MCF 10A (cell line): ENCODE results near the gene RPTOR. TPM values are rescaled to one million over a fixed set of nuclear protein-coding genes. Genes with fewer than 3 reads are reported as not detected.

Source experiments
- BruUV-seq: library from RNA; stranded (reverse); fragments of 400-500 nt; replicated peaks from 2 replicates; lab custom pipeline; 2021; lab: Mats Ljungman, UMichigan
- CTCF ChIA-PET: fragments of 300-600 bp; sonication (Branson Sonifier 250); formaldehyde crosslinking; extraction: SDS; loops from one replicate; lab custom pipeline; 2021; ENCODE audit warnings: antibody characterized with exemption, inconsistent platforms; lab: Yijun Ruan, JAX
- POLR2A ChIA-PET: fragments of 300-600, 350-650 bp; sonication (Branson Sonifier 250); formaldehyde crosslinking; extraction: SDS; loops from one replicate; lab custom pipeline; 2020; ENCODE audit warnings: antibody characterized with exemption, inconsistent platforms; lab: Yijun Ruan, JAX
- DNase-seq: peaks from one replicate; pipeline ENCODE4 v3.0.0-alpha.2; 2018; ENCODE audit not compliant: unreplicated experiment
- H3K27ac Mint-ChIP-seq: one replicate; pipeline ENCODE4 v1.8.0; 2022; ENCODE audit warnings: mild to moderate bottlenecking, low read depth, mixed read lengths; ENCODE audit not compliant: unreplicated experiment
- H3K27me3 Mint-ChIP-seq: one replicate; pipeline ENCODE4 v1.8.0; 2022; ENCODE audit warnings: mixed read lengths; ENCODE audit not compliant: insufficient read depth, unreplicated experiment
- H3K36me3 Mint-ChIP-seq: one replicate; pipeline ENCODE4 v1.8.0; 2022; ENCODE audit warnings: mild to moderate bottlenecking, moderate library complexity, mixed read lengths; ENCODE audit not compliant: insufficient read depth, unreplicated experiment
- H3K4me1 Mint-ChIP-seq: one replicate; pipeline ENCODE4 v1.8.0; 2022; ENCODE audit warnings: mixed read lengths; ENCODE audit not compliant: insufficient read depth, unreplicated experiment
- H3K4me3 Mint-ChIP-seq: one replicate; pipeline ENCODE4 v1.8.0; 2022; ENCODE audit warnings: mild to moderate bottlenecking, moderate library complexity, mixed read lengths; ENCODE audit not compliant: unreplicated experiment
- H3K9me3 Mint-ChIP-seq: one replicate; pipeline ENCODE4 v1.8.0; 2022; ENCODE audit warnings: mixed read lengths; ENCODE audit not compliant: unreplicated experiment
- CTCF ChIP-seq: fragments of 200-600 bp; IDR thresholded peaks from one replicate; pipeline ENCODE4 v1.8.0; 2022; ENCODE audit warnings: antibody characterized with exemption, mild to moderate bottlenecking; ENCODE audit not compliant: unreplicated experiment
- intact Hi-C: fragments of 100-400 bp; cut with micrococcal nuclease; formaldehyde crosslinking; loops from 2 replicates; pipeline ENCODE4 v1.14.1; 2022
- total RNA-seq: library from RNA; stranded (reverse); gene quantifications from 2 replicates; pipeline ENCODE4 v1.2.3, GENCODE V29; 2022

Gene RPTOR
- total RNA-seq, 1 experiment from 2014 or later = 41.3 TPM

- no peaks in the 10 kb centered on the region for H3K27me3 Mint-ChIP-seq
- intact Hi-C loops = loop anchor here (1.0 to 2.0 kb wide), 2 partner anchors 28 to 103 kb away; no protein-coding TSS in a partner anchor
- H3K4me1 Mint-ChIP-seq = no peaks in the 10 kb centered on the region
- ChIA-PET CTCF (interaction anchor here (0.7 to 1.0 kb wide), 4 partner anchors 426 to 895 kb away, joined by 3 to 5 read pairs (median 3); partner anchors contain the start of gene RPTOR), POLR2A (interaction anchor here (0.7 to 1.4 kb wide), 3 partner anchors 58 to 531 kb away, joined by 3 to 4 read pairs (median 3); no protein-coding TSS in a partner anchor)
- no TSS peak for BruUV-seq
- no peak overlapping the region for H3K4me3 Mint-ChIP-seq
- DNase-seq = peak; percentile 36
- peaks cover 29% of the 10 kb centered on the region for H3K36me3 Mint-ChIP-seq
- no peak overlapping the region for H3K27ac Mint-ChIP-seq
- TF ChIP-seq CTCF = peak; percentile 9
- H3K9me3 Mint-ChIP-seq = no peaks in the 10 kb centered on the region
Measured at GRCh38 chr17:80970044-80970761, 425.6 kb downstream of the RPTOR start.

GRCh38 chr17:80970762-80971703 lies 426.4 kb downstream of the RPTOR start:
- POLR2A ChIA-PET = interaction anchor here (0.9 to 1.4 kb wide), 2 partner anchors 71 to 532 kb away, joined by 3 read pairs; no protein-coding TSS in a partner anchor

GRCh38 chr17:80971704-80972304 lies 427.2 kb downstream of the RPTOR start:
- POLR2A ChIA-PET = no interaction called here

More at GRCh38 chr17:80970762-80971703, 426.4 kb downstream of the RPTOR start:
- intact Hi-C loops = loop anchor here (1.0 to 2.0 kb wide), 2 partner anchors 29 to 104 kb away; no protein-coding TSS in a partner anchor
- no peak for DNase-seq
- no TSS peak for BruUV-seq
- H3K27ac Mint-ChIP-seq = no peak overlapping the region
- TF ChIP-seq CTCF = no peak
- no peaks in the 10 kb centered on the region for H3K27me3 Mint-ChIP-seq
- H3K9me3 Mint-ChIP-seq = no peaks in the 10 kb centered on the region
- no peaks in the 10 kb centered on the region for H3K4me1 Mint-ChIP-seq
- CTCF ChIA-PET = interaction anchor here (0.7 kb wide), 2 partner anchors 426 to 896 kb away, joined by 3 to 5 read pairs; partner anchors contain the start of gene RPTOR
- peaks cover 20% of the 10 kb centered on the region for H3K36me3 Mint-ChIP-seq
- no peak overlapping the region for H3K4me3 Mint-ChIP-seq

More at GRCh38 chr17:80971704-80972304, 427.2 kb downstream of the RPTOR start:
- intact Hi-C loops = loop anchor here (2.0 kb wide), 1 partner anchor 105 kb away; no protein-coding TSS in a partner anchor
- no peaks in the 10 kb centered on the region for H3K4me1 Mint-ChIP-seq
- BruUV-seq = no TSS peak
- CTCF ChIA-PET = no interaction called here
- no peak overlapping the region for H3K27ac Mint-ChIP-seq
- H3K36me3 Mint-ChIP-seq = peaks cover 18% of the 10 kb centered on the region
- H3K9me3 Mint-ChIP-seq = no peaks in the 10 kb centered on the region
- no peak overlapping the region for H3K4me3 Mint-ChIP-seq
- TF ChIP-seq CTCF = no peak
- no peaks in the 10 kb centered on the region for H3K27me3 Mint-ChIP-seq
- no peak for DNase-seq
